Measurements from ENCODE around the gene SLC44A5.

SLC44A5 gene

GRCh38 chr1:75548721-75549480 is 62.0 kb downstream of the SLC44A5 start:
- no peak overlapping the region for H3K9ac ChIP-seq (ENCODE audit: low read depth, low read length)
- H3K27me3 ChIP-seq (ENCODE audit: insufficient read depth, low read length), result no peaks in the 10 kb centered on the region
- 93% methylated on average over 3 of the region's 3 CpGs for WGBS
- H3K9me3 ChIP-seq (ENCODE audit: insufficient read depth, low read depth, low read length), result no peaks in the 10 kb centered on the region
- H3K4me1 ChIP-seq (ENCODE audit: insufficient read depth, low read length), result no peaks in the 10 kb centered on the region
- H3K27ac ChIP-seq (ENCODE audit: low read depth, low read length), result no peak overlapping the region
- H3K36me3 ChIP-seq (ENCODE audit: insufficient read depth, low read length), result no peaks in the 10 kb centered on the region
- H3K4me3 ChIP-seq (ENCODE audit: low read length), result no peak overlapping the region

- no peak overlapping the region for H3K27ac ChIP-seq (ENCODE audit: low read depth, low read length)
Observed at GRCh38 chr1:75543705-75544104, 67.2 kb downstream of the SLC44A5 start.

GRCh38 chr1:75542818-75543570 is 67.9 kb downstream of the SLC44A5 start:
- no peaks in the 10 kb centered on the region for H3K9me3 ChIP-seq (ENCODE audit: insufficient read depth, low read depth, low read length)
- H3K36me3 ChIP-seq (ENCODE audit: insufficient read depth, low read length), result no peaks in the 10 kb centered on the region
- no peak overlapping the region for H3K9ac ChIP-seq (ENCODE audit: low read depth, low read length)
- H3K4me3 ChIP-seq (ENCODE audit: low read length), result no peak overlapping the region
- H3K4me1 ChIP-seq (ENCODE audit: insufficient read depth, low read length), result peaks cover 7% of the 10 kb centered on the region; the same call in 1 of the 2 replicates
- WGBS, result 86% methylated on average over 4 of the region's 5 CpGs
- H3K27me3 ChIP-seq (ENCODE audit: insufficient read depth, low read length), result no peaks in the 10 kb centered on the region
- H3K27ac ChIP-seq (ENCODE audit: low read depth, low read length), result no peak overlapping the region

More at GRCh38 chr1:75543705-75544104, 67.2 kb downstream of the SLC44A5 start:
- Histone ChIP-seq H3K36me3 (ENCODE audit: insufficient read depth, low read length) (no peaks in the 10 kb centered on the region), H3K9me3 (ENCODE audit: insufficient read depth, low read depth, low read length) (no peaks in the 10 kb centered on the region), H3K4me3 (ENCODE audit: low read length) (no peak overlapping the region), H3K9ac (ENCODE audit: low read depth, low read length) (no peak overlapping the region), H3K4me1 (ENCODE audit: insufficient read depth, low read length) (peaks cover 7% of the 10 kb centered on the region; the same call in 1 of the 2 replicates), H3K27me3 (ENCODE audit: insufficient read depth, low read length) (no peaks in the 10 kb centered on the region)

- H3K27me3 ChIP-seq (ENCODE audit: insufficient read depth, low read length), result no peaks in the 10 kb centered on the region
- 91% methylated on average over 4 of the region's 6 CpGs for WGBS
- H3K36me3 ChIP-seq (ENCODE audit: insufficient read depth, low read length), result no peaks in the 10 kb centered on the region
- H3K9me3 ChIP-seq (ENCODE audit: insufficient read depth, low read depth, low read length), result no peaks in the 10 kb centered on the region
- H3K4me3 ChIP-seq (ENCODE audit: low read length), result no peak overlapping the region
- no peak overlapping the region for H3K27ac ChIP-seq (ENCODE audit: low read depth, low read length)
- H3K4me1 ChIP-seq (ENCODE audit: insufficient read depth, low read length), result peaks cover 7% of the 10 kb centered on the region; the same call in 1 of the 2 replicates
- no peak overlapping the region for H3K9ac ChIP-seq (ENCODE audit: low read depth, low read length)
Observed at GRCh38 chr1:75539230-75540116, 71.4 kb downstream of the SLC44A5 start.

- no peak overlapping the region for H3K9ac ChIP-seq (ENCODE audit: low read depth, low read length)
- no peak overlapping the region for H3K4me3 ChIP-seq (ENCODE audit: low read length)
- H3K4me1 ChIP-seq (ENCODE audit: insufficient read depth, low read length), result no peaks in the 10 kb centered on the region
- no peaks in the 10 kb centered on the region for H3K9me3 ChIP-seq (ENCODE audit: insufficient read depth, low read depth, low read length)
- no peak overlapping the region for H3K27ac ChIP-seq (ENCODE audit: low read depth, low read length)
- no peaks in the 10 kb centered on the region for H3K36me3 ChIP-seq (ENCODE audit: insufficient read depth, low read length)
- H3K27me3 ChIP-seq (ENCODE audit: insufficient read depth, low read length), result no peaks in the 10 kb centered on the region
- WGBS, result 93% methylated on average over 2 of the region's 2 CpGs
Observed at GRCh38 chr1:75533085-75533484, 77.8 kb downstream of the SLC44A5 start.

GRCh38 chr1:75531570-75531969 is 79.3 kb downstream of the SLC44A5 start:
- H3K9me3 ChIP-seq (ENCODE audit: insufficient read depth, low read depth, low read length), result no peaks in the 10 kb centered on the region
- WGBS, result 92% methylated on average over 2 of the region's 2 CpGs
- H3K9ac ChIP-seq (ENCODE audit: low read depth, low read length), result no peak overlapping the region
- H3K27ac ChIP-seq (ENCODE audit: low read depth, low read length), result no peak overlapping the region
- no peak overlapping the region for H3K4me3 ChIP-seq (ENCODE audit: low read length)
- H3K36me3 ChIP-seq (ENCODE audit: insufficient read depth, low read length), result no peaks in the 10 kb centered on the region
- no peaks in the 10 kb centered on the region for H3K27me3 ChIP-seq (ENCODE audit: insufficient read depth, low read length)
- H3K4me1 ChIP-seq (ENCODE audit: insufficient read depth, low read length), result no peaks in the 10 kb centered on the region

- no peaks in the 10 kb centered on the region for H3K36me3 ChIP-seq (ENCODE audit: insufficient read depth, low read length)
- no peaks in the 10 kb centered on the region for H3K27me3 ChIP-seq (ENCODE audit: insufficient read depth, low read length)
- no peak overlapping the region for H3K9ac ChIP-seq (ENCODE audit: low read depth, low read length)
- no peaks in the 10 kb centered on the region for H3K4me1 ChIP-seq (ENCODE audit: insufficient read depth, low read length)
- H3K9me3 ChIP-seq (ENCODE audit: insufficient read depth, low read depth, low read length), result no peaks in the 10 kb centered on the region
- no peak overlapping the region for H3K4me3 ChIP-seq (ENCODE audit: low read length)
- H3K27ac ChIP-seq (ENCODE audit: low read depth, low read length), result no peak overlapping the region
Observed at GRCh38 chr1:75529488-75529887, 81.4 kb downstream of the SLC44A5 start.

- no peak overlapping the region for H3K27ac ChIP-seq (ENCODE audit: low read depth, low read length)
- H3K9me3 ChIP-seq (ENCODE audit: insufficient read depth, low read depth, low read length), result no peaks in the 10 kb centered on the region
- no peak overlapping the region for H3K9ac ChIP-seq (ENCODE audit: low read depth, low read length)
- H3K4me3 ChIP-seq (ENCODE audit: low read length), result no peak overlapping the region
- no peaks in the 10 kb centered on the region for H3K36me3 ChIP-seq (ENCODE audit: insufficient read depth, low read length)
- H3K4me1 ChIP-seq (ENCODE audit: insufficient read depth, low read length), result no peaks in the 10 kb centered on the region
- H3K27me3 ChIP-seq (ENCODE audit: insufficient read depth, low read length), result no peaks in the 10 kb centered on the region
Observed at GRCh38 chr1:75528001-75528400, 82.9 kb downstream of the SLC44A5 start.

- Histone ChIP-seq H3K36me3 (ENCODE audit: insufficient read depth, low read length) (no peaks in the 10 kb centered on the region), H3K9me3 (ENCODE audit: insufficient read depth, low read depth, low read length) (no peaks in the 10 kb centered on the region), H3K9ac (ENCODE audit: low read depth, low read length) (no peak overlapping the region), H3K4me1 (ENCODE audit: insufficient read depth, low read length) (no peaks in the 10 kb centered on the region; the same call in 1 of the 2 replicates), H3K27me3 (ENCODE audit: insufficient read depth, low read length) (no peaks in the 10 kb centered on the region), H3K27ac (ENCODE audit: low read depth, low read length) (no peak overlapping the region), H3K4me3 (ENCODE audit: low read length) (no peak overlapping the region)
- WGBS, result 87% methylated on average over 3 of the region's 3 CpGs
Observed at GRCh38 chr1:75522389-75522788, 88.5 kb downstream of the SLC44A5 start.

GRCh38 chr1:75521658-75522057 is 89.3 kb downstream of the SLC44A5 start:
- H3K27me3 ChIP-seq (ENCODE audit: insufficient read depth, low read length), result no peaks in the 10 kb centered on the region
- 95% methylated on average over 3 of the region's 3 CpGs for WGBS
- H3K4me1 ChIP-seq (ENCODE audit: insufficient read depth, low read length), result no peaks in the 10 kb centered on the region; the same call in 1 of the 2 replicates

More at GRCh38 chr1:75521658-75522057, 89.3 kb downstream of the SLC44A5 start:
- Histone ChIP-seq H3K9ac (ENCODE audit: low read depth, low read length) (no peak overlapping the region), H3K9me3 (ENCODE audit: insufficient read depth, low read depth, low read length) (no peaks in the 10 kb centered on the region), H3K4me3 (ENCODE audit: low read length) (no peak overlapping the region), H3K27ac (ENCODE audit: low read depth, low read length) (no peak overlapping the region), H3K36me3 (ENCODE audit: insufficient read depth, low read length) (no peaks in the 10 kb centered on the region)
